ENCODE results near the gene FOXC2. TPM values are rescaled to one million over a fixed set of nuclear protein-coding genes. Genes with fewer than 3 reads are reported as not detected.

Gene FOXC2
- total and polyA plus RNA-seq, 2 of the 13 experiments (the other 11 are each of a cell fraction or from before 2014, with no cell fraction given): not detected

DNA sequence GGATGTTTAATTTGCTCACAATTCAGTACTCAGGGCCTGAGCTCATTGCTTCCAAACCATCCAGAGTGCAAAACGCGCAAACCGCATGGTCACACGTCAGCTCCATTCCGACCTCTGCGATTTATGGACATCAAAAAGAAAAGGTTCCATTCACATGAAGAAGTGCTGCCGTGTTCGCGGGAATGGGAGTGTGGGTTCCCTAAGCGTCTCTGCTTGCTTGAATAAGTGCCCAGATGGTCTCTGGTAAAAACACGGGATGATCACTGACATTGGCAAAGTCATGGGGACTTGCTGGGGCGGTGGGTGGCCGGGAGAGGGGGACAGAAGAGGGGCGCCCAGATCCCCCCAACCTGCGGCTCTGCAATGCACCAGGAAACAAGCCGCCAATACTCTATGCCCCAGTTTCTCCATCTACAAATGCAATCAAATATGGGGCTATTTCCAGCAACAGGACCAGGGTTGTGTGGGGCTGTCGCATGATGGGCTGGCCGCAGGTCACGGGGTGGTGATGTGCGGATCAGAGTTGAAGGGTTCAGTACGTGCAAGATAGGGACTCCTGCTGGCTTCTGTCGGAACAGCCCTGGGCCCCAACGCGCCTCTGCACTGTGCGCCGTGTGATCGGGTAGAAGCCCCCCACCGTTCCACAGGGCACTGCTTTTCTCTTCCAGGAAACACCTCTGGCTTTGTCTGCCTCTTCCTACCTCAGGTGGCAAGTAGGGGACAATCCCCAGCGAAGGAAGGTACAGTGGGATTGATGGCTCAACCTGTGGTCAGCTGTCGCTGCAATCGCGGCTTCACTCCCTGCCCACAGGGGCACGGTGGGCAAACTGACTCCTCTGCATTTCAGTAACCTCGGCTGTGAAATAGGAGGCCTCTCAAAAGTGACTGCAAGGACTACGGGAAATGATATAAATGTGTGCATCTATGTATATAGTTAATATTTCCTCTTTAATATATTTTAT is 45.1 kb upstream of the FOXC2 start (continued):
- TF ChIP-seq, protein P1, sequence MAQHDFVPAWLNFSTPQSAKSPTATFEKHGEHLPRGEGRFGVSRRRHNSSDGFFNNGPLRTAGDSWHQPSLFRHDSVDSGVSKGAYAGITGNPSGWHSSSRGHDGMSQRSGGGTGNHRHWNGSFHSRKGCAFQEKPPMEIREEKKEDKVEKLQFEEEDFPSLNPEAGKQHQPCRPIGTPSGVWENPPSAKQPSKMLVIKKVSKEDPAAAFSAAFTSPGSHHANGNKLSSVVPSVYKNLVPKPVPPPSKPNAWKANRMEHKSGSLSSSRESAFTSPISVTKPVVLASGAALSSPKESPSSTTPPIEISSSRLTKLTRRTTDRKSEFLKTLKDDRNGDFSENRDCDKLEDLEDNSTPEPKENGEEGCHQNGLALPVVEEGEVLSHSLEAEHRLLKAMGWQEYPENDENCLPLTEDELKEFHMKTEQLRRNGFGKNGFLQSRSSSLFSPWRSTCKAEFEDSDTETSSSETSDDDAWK (CRISPR knock-in tag; IDR thresholded peaks at IDR 0.05): no peak
- TF ChIP-seq ZNF496 (CRISPR knock-in tag; IDR thresholded peaks at IDR 0.05; ENCODE audit: insufficient replicate concordance) (no peak), RARA (CRISPR knock-in tag; IDR thresholded peaks at IDR 0.05) (no peak)

DNA sequence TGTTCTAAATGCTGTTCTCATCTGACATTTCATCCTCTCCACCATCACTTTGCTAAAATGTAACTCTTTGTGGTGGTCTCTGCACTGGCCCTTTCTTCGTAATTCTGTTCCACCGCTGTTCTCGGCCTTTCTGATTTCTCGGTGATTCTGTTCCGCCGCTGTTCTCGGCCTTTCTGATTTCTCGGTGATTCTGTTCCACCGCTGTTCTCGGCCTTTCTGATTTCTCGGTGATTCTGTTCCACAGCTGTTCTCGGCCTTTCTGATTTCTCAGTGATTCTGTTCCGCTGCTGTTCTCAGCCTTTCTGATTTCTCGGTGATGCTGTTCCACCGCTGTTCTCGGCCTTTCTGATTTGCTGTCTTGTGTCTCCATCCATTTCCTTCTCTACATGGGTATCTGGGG is 44.0 kb upstream of the FOXC2 start:
- Histone ChIP-seq H3K4me2 (ENCODE audit: low read depth, low read length) (no peak overlapping the region), H3K79me2 (ENCODE audit: insufficient read depth, low read length) (no peaks in the 10 kb centered on the region), H4K20me1 (ENCODE audit: insufficient read depth, low read length) (no peaks in the 10 kb centered on the region), H2AFZ (ENCODE audit: low read length) (no peak overlapping the region), H3K4me3 (replicated peaks in 1 of 3; ENCODE audit: insufficient read depth in 1 of 3, low read depth in 2 of 3, low read length in 3 of 3) (no peak overlapping the region), H3K27ac (ENCODE audit: extremely low read length, insufficient read depth, low read length) (no peak overlapping the region), H3K27me3 (ENCODE audit: control insufficient read depth in 1 of 2, insufficient read depth in 2 of 2, low read length in 2 of 2) (peaks cover 9 to 60% of the 10 kb centered on the region in 2 experiments), H3K36me3 (replicated peaks in 1 of 2; ENCODE audit: control insufficient read depth in 1 of 2, insufficient read depth in 2 of 2, low read length in 2 of 2) (no peaks in the 10 kb centered on the region), H3K9me3 (ENCODE audit: low read length) (no peaks in the 10 kb centered on the region), H3K9ac (ENCODE audit: insufficient read depth, low read depth, low read length) (no peak overlapping the region), H3K4me1 (ENCODE audit: insufficient read depth, low read length) (peaks cover 9% of the 10 kb centered on the region)
- ATAC-seq: no peak
- in situ Hi-C loops (cut with HindIII; ENCODE audit: extremely low pct_ligation_motif_present, low pct_unique_long_range_greater_than_20kb): loop anchor here (25.0 kb wide), 1 partner anchor 710 kb away; no protein-coding TSS in a partner anchor
- no peak for DNase-seq (ENCODE audit: low spot score)
- TF ChIP-seq ZNF484 (CRISPR knock-in tag; IDR thresholded peaks at IDR 0.05; ENCODE audit: borderline replicate concordance, low read depth) (no peak), HOXA9 (CRISPR knock-in tag; IDR thresholded peaks at IDR 0.05; ENCODE audit: borderline replicate concordance) (no peak), EZH2 (conservative IDR thresholded peaks at IDR 0.05; ENCODE audit: low read depth, low read length) (0 out of 2 replicates have a peak, but pooled peaks have one; percentile 70), ZNF83 (CRISPR knock-in tag; IDR thresholded peaks at IDR 0.05; ENCODE audit: borderline replicate concordance) (no peak), ZIK1 (CRISPR knock-in tag; IDR thresholded peaks at IDR 0.05; ENCODE audit: borderline replicate concordance, low read depth) (no peak)
- ChIA-PET POLR2A (no interaction called here), CTCF (ENCODE audit: low intra/inter-chr PET ratio, low total read pairs) (no interaction called here)
- no peak for FAIRE-seq
- intact Hi-C loops (cut with micrococcal nuclease; ENCODE audit: unreplicated experiment): no loop called here
- WGBS (ENCODE audit: low lambda C conversion rate): 52% methylated on average over 16 of the region's 16 CpGs
- BruUV-seq (replicated peaks): no TSS peak
